Brain microvascular endothelial cell (primary cell): ENCODE measurements around the gene B4GALT2.

Experiments used
- DNase-seq: peaks from one replicate; pipeline ENCODE4 v3.0.0-alpha.2; 2020
- H3K27ac ChIP-seq: fragments of 250-450 bp; sonication (Bioruptor Pico); 2 replicates; pipeline ENCODE4 v1.5.1; 2020; ENCODE audit warnings: mild to moderate bottlenecking, moderate library complexity
- H3K27me3 ChIP-seq: fragments of 250-450 bp; sonication (Bioruptor Pico); replicated peaks from 2 replicates; pipeline ENCODE4 v1.5.1; 2020; ENCODE audit warnings: mild to moderate bottlenecking
- H3K36me3 ChIP-seq: fragments of 250-450 bp; sonication (Bioruptor Pico); replicated peaks from 2 replicates; pipeline ENCODE4 v1.5.1; 2020; ENCODE audit warnings: mild to moderate bottlenecking
- H3K4me3 ChIP-seq: 2 replicates; pipeline ENCODE4 v1.5.1; 2011; ENCODE audit warnings: low read depth, mild to moderate bottlenecking, control low read depth, low read length, moderate library complexity
- CTCF ChIP-seq: IDR thresholded peaks from 2 replicates; pipeline ENCODE4 v1.5.1; 2011; ENCODE audit warnings: low read depth, mild to moderate bottlenecking, moderate library complexity, low read length, control low read depth, inconsistent platforms; ENCODE audit errors: missing control alignments
- in situ Hi-C: cut with HindIII; loops from 2 replicates; pipeline ENCODE4 v1.10.0; 2017; ENCODE audit warnings: low sequenced_read_pairs, low pct_ligation_motif_present

The B4GALT2 gene

DNA sequence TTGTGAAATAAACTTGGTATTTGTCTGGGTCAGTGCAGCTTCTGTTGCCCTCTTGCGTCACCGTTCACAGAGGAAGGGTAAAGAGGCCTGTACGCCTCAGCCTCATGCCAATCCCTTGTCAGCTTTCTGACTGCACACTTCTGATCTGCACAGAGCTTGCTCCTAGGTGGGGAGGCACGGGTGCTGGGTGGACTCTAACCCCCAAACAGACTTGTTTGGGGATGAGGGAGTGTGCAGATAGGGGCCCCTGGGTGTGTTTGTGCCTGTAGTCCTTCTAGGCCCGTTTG, 803 bp upstream of the B4GALT2 start:
- TF ChIP-seq CTCF = no peak
- Histone ChIP-seq H3K4me3 (peak overlapping the region; percentile 72), H3K36me3 (peaks cover 21% of the 10 kb centered on the region), H3K27ac (no peak overlapping the region), H3K27me3 (no peaks in the 10 kb centered on the region)
- in situ Hi-C loops = no loop called here
- DNase-seq = no peak

DNA sequence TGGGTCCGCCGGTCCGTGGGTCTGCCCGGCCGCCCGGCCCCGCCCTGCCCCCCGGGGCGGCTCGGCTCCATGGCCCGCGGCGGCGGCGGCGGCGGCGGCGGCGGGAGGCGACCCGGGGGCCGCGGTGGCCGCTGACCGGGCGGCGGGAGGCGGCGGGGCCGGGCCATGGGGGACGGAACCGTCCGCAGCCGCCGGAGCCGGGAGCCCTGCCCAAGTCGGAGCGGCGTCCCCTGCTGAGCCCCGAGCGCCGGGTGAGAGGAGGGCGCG, 184 bp downstream of the B4GALT2 start:
- Histone ChIP-seq H3K4me3 (peak overlapping the region; percentile 72), H3K27me3 (no peaks in the 10 kb centered on the region), H3K36me3 (peaks cover 21% of the 10 kb centered on the region), H3K27ac (peak overlapping the region; percentile 32)
- in situ Hi-C loops = no loop called here
- TF ChIP-seq CTCF = no peak
- no peak for DNase-seq

GRCh38 chr1:43979528-43980254, 681 bp downstream of the B4GALT2 start:
- H3K4me3 ChIP-seq = peak overlapping the region; percentile 67

DNA sequence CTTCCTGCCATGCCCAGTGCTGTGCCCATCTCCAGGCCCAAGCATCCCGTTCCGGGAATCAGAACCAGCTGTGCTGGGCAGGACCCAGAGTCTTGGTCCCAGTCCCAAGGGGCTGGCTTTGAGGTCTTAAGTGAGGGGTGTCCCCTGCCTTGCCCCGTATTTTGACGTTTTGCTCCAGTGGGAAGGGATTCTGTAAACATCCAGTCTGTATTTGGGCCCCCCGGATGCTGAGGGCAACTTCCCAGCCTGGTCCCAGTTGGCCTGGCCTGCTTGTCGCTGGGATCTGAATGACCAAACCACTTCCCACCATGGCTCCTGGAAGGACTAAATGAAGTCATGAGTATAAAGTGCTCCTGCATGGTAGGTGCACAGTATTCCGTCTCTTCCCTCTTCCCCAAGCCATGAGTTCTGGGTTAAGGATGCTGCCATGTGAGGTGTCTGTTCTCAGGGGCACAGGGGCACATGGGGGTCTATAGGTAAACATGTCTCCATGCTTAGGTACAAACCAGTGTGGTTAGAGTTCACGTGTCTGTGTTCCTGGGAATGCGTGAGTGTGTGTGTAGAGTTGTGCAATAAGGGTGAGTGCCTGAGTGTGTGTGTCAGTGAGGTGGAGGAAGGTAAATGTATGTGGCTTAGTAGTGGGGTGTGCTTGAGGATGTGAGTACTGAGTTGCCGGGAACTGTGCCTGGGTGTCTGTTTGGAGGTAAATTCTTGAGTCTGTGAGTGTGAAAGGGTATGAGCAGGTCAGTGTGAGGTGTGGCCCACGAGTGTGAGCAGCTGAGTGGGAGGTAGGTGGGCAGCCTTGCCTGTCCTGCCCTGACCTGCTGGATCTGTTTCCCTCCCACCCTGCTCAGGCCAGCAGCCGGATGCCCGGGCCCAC, 1.5 kb downstream of the B4GALT2 start:
- H3K36me3 ChIP-seq = peaks cover 31% of the 10 kb centered on the region
- H3K27ac ChIP-seq = no peak overlapping the region
- H3K27me3 ChIP-seq = no peaks in the 10 kb centered on the region
- in situ Hi-C loops = no loop called here
- no peak for TF ChIP-seq CTCF
- peak overlapping the region; percentile 67 for H3K4me3 ChIP-seq
- no peak for DNase-seq

More at GRCh38 chr1:43979528-43980254, 681 bp downstream of the B4GALT2 start:
- peak; percentile 35 for DNase-seq
- Histone ChIP-seq H3K27ac (peak overlapping the region; percentile 32), H3K36me3 (peaks cover 25% of the 10 kb centered on the region), H3K27me3 (no peaks in the 10 kb centered on the region)
- in situ Hi-C loops = no loop called here
- TF ChIP-seq CTCF = no peak

DNA sequence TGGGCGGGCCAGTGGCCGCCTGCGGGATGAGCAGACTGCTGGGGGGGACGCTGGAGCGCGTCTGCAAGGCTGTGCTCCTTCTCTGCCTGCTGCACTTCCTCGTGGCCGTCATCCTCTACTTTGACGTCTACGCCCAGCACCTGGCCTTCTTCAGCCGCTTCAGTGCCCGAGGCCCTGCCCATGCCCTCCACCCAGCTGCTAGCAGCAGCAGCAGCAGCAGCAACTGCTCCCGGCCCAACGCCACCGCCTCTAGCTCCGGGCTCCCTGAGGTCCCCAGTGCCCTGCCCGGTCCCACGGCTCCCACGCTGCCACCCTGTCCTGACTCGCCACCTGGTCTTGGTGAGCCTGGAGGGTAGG, 2.1 kb downstream of the B4GALT2 start:
- Histone ChIP-seq H3K36me3 (peaks cover 37% of the 10 kb centered on the region), H3K27me3 (no peaks in the 10 kb centered on the region), H3K27ac (no peak overlapping the region), H3K4me3 (no peak overlapping the region)
- TF ChIP-seq CTCF = no peak
- no peak for DNase-seq
- in situ Hi-C loops = no loop called here
